HG03025 (cell line): ENCODE data around the gene MFSD12.
"Not testable (repeated sequence)": the region's sequence is repeated elsewhere in the genome, so short reads cannot be mapped to it uniquely, and the experiment has no call there.

ENCODE experiments used
- ATAC-seq: cut with Tn5 transposase; IDR thresholded peaks from one replicate; pipeline ENCODE4 v1.9.1; 2021; ENCODE audit warnings: mild to moderate bottlenecking, moderate library complexity; ENCODE audit not compliant: unreplicated experiment, low FRiP score

Gene MFSD12

GRCh38 chr19:3585301-3586126 is 28.1 kb upstream of the MFSD12 start, which contains the start of gene GIPC3:
Gene GIPC3 (plus strand): TSS chr19:3585478. CDS start chr19:3585598, 120 bp downstream.
- ATAC-seq: no peak

DNA sequence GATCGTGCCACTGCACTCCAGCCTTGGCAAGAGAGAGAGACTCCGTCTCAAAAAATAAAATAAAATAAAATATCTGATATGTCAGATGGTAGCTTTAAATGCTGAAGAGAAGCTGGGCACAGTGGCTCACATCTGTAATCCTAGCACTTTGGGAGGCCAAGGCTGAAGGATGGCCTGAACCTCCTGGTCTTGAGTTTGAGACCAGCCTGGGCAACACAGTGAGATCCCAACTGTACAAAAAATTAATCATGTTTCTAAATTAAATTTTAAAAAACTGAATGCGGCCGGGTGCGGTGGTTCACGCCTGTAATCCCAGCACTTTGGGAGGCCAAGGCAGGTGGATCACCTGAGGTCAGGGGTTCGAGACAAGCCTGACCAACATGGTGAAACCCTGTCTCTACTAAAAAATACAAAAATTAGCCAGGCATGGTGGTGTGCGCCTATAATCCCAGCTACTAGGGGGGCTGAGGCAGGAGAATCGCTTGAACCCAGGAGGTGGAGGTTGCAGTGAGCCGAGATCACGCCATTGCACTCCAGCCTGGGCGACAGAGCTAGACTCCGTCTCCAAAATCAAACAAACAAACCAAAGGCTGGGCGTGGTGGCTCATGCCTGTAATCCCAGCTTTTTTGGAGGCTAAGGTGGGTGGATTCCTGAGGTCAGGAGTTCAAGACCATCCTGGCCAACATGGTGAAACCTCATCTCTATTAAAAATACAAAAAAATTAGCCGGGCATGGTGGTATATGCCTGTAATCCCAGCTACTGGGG is 26.8 kb upstream of the MFSD12 start:
- ATAC-seq: not testable (repeated sequence)

- ATAC-seq: not testable (repeated sequence)
These were observed 24.4 kb upstream of the MFSD12 start for GRCh38 chr19:3581792-3582191.

- no peak for ATAC-seq
These were observed 23.0 kb upstream of the MFSD12 start for GRCh38 chr19:3580156-3580934.

GRCh38 chr19:3578390-3578789 is 21.0 kb upstream of the MFSD12 start:
- no peak for ATAC-seq

DNA sequence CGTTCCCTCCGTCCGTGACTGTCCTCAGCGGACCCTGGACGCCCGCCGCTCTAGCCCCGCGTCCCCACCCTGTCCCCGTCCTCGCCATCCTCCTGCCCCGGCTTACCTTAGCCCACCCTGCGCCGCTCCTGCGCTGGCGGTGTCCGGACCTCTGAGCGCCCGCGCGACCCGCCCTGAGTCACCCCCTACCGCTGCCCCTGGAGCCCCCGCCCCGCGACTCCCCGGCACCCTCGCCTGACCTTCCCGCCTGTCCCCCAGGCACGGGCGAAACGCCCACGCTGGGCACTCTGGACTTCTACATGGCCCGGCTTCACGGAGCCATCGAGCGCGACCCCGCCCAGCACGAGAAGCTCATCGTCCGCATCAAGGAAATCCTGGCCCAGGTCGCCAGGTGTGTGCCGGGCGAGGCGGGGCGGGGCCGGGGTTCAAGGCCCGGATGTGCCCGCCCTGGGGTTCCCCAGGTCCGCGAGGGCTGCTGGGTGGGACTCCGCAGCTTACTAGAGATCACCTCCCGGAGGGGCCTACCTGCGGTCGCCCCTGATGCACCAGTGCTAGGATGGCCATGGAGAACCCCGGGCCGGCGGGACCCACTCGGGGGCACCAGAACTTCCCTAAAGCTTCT is 20.4 kb upstream of the MFSD12 start:
- no peak for ATAC-seq

GRCh38 chr19:3576696-3577443 is 19.5 kb upstream of the MFSD12 start:
- no peak for ATAC-seq

- ATAC-seq: no peak
These were observed 18.7 kb upstream of the MFSD12 start for GRCh38 chr19:3575949-3576673.

DNA sequence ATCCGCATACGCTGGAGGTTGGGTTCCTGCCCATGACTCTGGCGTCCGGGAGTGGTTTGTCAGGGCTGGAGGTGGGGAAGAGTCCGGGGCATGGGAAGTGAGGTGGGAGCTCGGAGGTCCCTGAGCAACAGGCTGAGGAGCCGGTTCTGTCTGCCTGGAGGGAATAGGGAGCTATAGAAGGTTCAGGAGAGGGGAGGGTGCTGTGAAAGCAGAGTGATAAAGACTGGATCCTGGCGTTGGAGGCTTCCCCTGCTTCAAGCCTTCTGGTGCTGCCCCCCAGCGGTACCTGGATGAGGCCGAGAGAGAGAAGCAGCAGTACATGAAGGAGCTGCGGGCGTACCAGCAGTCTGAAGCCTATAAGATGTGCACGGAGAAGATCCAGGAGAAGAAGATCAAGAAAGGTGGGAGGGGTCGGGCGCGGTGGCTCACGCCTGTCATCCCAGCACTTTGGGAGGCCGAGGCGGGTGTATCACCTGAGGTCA is 17.9 kb upstream of the MFSD12 start:
- no peak for ATAC-seq

DNA sequence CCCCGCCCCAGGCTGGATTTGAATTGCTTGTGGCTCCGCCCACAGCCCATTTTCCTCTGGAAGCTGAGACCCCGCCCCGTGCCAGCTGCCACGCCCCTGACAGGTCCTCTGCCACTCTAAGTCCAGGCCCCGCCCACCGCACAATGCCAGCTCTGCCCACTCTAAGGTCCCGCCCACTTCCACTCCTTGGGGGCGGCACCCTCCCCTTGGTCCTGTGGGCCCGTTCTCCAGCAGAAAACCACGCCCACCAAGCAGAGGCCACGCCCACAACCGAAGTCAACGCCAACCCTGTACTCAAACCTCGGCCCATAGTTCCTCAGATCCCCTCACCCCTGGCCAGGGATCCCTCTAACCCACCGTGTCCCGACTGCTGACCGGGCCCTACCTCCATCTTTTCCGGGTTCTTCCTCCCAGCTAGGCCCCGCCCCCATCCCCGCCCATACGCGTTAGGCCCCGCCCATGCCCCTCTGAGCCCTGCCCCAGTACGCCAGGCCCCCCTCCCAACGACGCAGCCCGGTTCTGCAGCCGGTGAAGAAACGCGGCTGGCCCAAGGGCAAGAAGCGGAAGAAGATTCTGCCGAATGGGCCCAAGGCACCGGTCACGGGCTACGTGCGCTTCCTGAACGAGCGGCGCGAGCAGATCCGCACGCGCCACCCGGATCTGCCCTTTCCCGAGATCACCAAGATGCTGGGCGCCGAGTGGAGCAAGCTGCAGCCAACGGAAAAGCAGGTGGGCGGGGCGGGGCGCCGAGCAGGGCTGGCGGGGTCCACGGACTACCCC is 16.7 kb upstream of the MFSD12 start:
- no peak for ATAC-seq

DNA sequence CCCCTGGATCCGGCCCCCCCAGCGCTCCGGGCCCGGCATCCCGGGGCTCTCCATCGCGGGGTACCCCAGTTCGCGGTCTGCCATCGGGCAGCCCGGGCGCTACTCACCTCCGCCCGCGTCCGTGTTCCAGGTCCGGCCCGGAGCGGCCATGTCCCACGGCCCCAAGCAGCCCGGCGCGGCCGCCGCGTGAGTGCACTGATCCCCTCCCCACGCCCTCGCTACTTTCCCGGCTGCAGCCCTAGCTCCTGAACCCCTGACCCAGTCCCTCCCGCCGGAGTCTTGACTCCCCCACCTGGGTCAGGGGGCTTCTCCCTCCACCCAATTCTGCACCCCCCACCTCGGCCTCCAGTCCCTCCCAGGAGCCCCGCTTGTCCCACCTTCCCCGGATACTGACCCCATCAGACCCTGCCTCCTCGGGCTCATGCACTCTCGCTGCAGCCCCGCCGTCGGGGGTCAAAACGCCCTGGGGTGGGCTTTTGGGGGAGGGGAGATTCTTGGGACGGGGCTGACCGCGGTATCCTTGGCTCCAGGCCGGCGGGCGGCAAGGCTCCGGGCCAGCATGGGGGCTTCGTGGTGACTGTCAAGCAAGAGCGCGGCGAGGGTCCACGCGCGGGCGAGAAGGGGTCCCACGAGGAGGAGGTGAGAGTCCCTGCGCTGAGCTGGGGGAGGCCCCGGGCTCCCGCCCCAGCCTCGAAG is 15.9 kb upstream of the MFSD12 start:
- ATAC-seq: peak; percentile 7

GRCh38 chr19:3572855-3573161 is 15.4 kb upstream of the MFSD12 start, which contains the start of gene HMG20B:
Gene HMG20B (plus strand): TSS chr19:3572944. CDS start chr19:3573310, 366 bp downstream.
- no peak for ATAC-seq

DNA sequence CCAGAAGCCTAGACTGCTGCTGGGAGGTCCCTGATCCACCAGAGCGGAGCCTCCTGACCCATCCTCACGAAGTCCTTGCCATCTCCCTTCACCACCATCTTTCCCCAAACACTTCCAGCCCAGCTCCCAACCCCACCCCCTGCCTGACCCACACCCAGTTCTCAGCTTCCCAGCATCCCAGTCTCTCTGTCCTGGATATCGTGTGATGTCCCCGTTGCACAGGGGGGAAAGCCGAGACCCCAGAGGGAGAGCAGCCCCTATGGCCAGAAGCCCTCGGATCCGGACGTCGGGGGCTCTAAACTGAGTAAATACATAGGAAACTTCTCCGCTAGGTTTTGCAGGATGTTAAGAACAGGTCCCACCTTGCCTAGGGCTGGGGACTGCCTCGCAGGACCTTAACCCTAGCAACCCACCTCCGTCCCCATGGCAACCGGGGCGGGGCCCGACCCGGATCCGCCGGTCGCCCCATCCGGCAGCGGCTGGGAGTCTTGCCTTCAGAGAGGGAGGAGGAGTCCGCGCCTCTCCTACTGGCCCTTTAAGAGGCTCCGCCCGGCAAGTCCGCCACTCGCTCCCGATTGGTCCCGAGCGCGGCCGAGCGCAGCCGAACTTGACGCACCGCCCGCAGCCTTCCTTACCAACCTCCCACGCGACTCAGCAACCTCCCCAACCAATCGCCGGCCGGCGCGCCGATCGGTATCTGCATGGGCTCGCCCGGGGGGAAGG is 14.9 kb upstream of the MFSD12 start:
- ATAC-seq: peak; percentile 77

DNA sequence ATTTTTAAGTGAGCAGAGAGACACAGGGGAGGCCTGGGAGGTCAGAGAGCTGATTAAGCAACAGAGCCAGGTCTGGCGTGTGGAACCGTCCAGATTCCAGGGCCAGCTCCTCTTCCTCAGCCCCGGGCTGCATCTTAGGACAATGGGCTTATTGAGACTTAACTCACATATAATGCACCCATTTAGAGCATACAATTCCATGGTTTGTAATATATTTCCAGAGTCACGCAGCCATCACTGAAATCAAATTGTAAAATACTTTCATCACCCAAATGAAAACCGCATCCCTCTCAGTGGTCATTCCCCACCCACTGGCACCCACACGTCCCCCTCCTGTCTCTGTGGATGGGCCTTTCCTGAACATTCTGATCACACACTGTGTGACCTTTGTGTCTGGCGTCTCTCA is 13.2 kb upstream of the MFSD12 start:
- no peak for ATAC-seq

DNA sequence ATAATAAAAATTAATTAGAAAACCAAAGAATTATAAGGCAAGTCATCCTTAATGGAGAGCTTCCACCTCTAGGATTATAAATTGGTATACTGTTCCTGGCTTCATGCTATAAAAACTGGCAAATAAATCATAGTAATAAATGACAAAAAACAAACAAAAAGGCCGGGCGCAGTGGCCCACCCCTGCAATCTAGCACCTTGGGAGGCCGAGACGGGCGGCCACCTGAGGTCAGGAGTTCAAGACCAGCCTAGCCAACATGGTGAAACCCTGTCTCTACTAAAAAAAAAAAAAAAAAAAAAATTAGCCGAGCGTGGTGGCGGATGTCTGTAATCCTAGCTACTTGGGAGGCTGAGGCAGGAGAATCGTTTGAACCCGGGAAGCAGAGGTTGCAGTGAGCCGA is 12.7 kb upstream of the MFSD12 start:
- not testable (repeated sequence) for ATAC-seq

DNA sequence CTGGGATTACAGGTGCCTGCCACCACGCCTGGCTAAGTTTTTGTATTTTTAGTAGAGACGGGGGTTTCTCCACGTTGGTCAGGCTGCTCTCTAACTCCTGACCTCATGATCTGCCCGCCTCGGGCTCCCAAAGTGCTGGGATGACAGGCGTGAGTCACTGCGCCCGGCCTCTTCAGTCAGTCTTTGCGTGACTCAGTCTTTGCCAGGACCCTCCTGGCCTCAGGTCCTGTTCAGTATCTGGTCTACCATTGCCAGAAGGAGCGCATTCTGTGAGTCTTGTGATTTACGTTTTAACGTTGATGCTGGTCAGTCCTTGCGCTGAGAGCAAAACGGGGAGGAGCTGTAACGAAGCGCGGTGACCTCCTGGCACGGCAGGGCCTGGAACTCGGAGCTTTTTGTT is 7.8 kb upstream of the MFSD12 start:
- no peak for ATAC-seq
